Stomach (tissue), 4 donors: ENCODE data around the gene VRTN.
"Not testable (repeated sequence)": the region's sequence is repeated elsewhere in the genome, so short reads cannot be mapped to it uniquely, and the experiment has no call there.

ENCODE experiments used
- EP300 ChIP-seq: sonication (generic); formaldehyde crosslinking; IDR thresholded peaks from one replicate; pipeline ENCODE4 v1.6.1; 2017; ENCODE audit warnings: antibody characterized with exemption
- POLR2A ChIP-seq, 4 donors: fragments of 450-650 bp; IDR thresholded peaks; one replicate each; pipeline ENCODE4 v1.6.1; 2016; ENCODE audit warnings: antibody characterized with exemption in 4 of 4, control low read depth in 2 of 4, mild to moderate bottlenecking in 1 of 4, moderate library complexity in 1 of 4
- POLR2AphosphoS5 ChIP-seq, 3 donors: sonication (generic); formaldehyde crosslinking; IDR thresholded peaks; one replicate each; pipeline ENCODE4 v1.6.1; 2016; ENCODE audit warnings: antibody characterized with exemption in 3 of 3
- TF ChIP-seq, protein P1 (sequence below), 7 experiments: fragments of 450-650 bp in 4 of 7; fragments of 200-600 bp in 3 of 7; sonication (generic) in 3 of 7; IDR thresholded peaks; one replicate each; pipeline ENCODE4 v1.5.1; 2016 to 2019; ENCODE audit warnings: antibody characterized with exemption in 7 of 7, control low read depth in 2 of 7, mild to moderate bottlenecking in 1 of 7

- TF ChIP-seq POLR2A (IDR thresholded peaks at IDR 0.05); POLR2AphosphoS5 (IDR thresholded peaks at IDR 0.05); EP300: not testable (repeated sequence)
- TF ChIP-seq, protein P1, sequence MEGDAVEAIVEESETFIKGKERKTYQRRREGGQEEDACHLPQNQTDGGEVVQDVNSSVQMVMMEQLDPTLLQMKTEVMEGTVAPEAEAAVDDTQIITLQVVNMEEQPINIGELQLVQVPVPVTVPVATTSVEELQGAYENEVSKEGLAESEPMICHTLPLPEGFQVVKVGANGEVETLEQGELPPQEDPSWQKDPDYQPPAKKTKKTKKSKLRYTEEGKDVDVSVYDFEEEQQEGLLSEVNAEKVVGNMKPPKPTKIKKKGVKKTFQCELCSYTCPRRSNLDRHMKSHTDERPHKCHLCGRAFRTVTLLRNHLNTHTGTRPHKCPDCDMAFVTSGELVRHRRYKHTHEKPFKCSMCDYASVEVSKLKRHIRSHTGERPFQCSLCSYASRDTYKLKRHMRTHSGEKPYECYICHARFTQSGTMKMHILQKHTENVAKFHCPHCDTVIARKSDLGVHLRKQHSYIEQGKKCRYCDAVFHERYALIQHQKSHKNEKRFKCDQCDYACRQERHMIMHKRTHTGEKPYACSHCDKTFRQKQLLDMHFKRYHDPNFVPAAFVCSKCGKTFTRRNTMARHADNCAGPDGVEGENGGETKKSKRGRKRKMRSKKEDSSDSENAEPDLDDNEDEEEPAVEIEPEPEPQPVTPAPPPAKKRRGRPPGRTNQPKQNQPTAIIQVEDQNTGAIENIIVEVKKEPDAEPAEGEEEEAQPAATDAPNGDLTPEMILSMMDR (IDR thresholded peaks at IDR 0.05), result not testable (repeated sequence)
Observed at GRCh38 chr14:74390505-74390904, 42.2 kb downstream of the VRTN start.
